Right renal cortex interstitium (tissue), 3 donors: ENCODE results near the gene POLE3. TPM values are rescaled to one million over a fixed set of nuclear protein-coding genes. Genes with fewer than 3 reads are reported as not detected.
A peak's percentile ranks its signal among the peaks of the same experiment; 100 is the strongest.
"Not testable (repeated sequence)": the region's sequence is repeated elsewhere in the genome, so short reads cannot be mapped to it uniquely, and the experiment has no call there.

Source experiments
- DNase-seq, 3 donors: peaks; one replicate each; pipeline ENCODE4 v3.0.0-alpha.2; 2013; ENCODE audit warnings: low read depth in 3 of 3, low spot score in 2 of 3
- polyA plus RNA-seq, 3 donors: library from polyadenylated mRNA; unstranded; fragments of 120-200 nt; gene quantifications; one replicate each; pipeline ENCODE4 v1.2.1, GENCODE V29; 2013; ENCODE audit not compliant: insufficient read length in 3 of 3

POLE3 gene
- polyA plus RNA-seq, 3 donors = 67.7 to 75.6 (median 69.5) TPM

DNA sequence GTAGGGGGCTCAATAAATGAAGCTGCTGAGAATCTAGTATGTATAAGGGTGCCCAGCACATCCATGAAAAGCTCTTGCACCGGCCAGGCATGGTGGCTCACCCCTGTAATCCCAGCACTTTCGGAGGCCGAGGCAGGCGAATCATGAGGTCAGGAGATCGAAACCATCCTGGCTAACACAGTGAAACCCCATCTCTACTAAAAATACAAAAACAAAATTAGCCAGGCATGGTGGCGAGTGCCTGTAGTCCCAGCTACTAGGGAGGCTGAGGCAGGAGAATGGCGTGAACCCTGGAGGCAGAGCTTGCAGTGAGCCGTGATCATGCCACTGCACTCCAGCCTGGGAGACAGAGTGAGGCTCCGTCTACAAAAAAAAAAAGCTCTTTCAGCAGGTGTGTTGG is 4.1 kb downstream of the POLE3 start:
- DNase-seq = not testable (repeated sequence)

DNA sequence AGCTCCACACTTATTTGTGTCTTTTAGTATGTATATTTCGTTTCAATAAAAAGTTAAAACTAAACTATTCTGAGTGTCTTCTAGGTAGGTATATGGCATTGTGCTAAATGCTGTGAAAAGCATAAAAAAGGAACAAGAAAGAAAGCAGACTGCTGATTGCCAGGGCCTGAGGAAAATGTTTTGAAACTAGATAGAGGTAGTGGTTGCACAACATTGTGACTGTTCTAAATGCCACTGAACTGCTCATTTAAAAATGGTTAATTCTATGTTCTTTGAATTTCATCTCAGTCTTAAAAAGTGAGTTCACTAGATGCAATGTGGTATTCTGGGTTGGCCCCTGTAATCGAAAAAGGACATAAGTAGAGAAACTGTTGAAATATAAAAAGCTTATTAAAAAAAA is 6.8 kb downstream of the POLE3 start:
- no peak for DNase-seq

DNA sequence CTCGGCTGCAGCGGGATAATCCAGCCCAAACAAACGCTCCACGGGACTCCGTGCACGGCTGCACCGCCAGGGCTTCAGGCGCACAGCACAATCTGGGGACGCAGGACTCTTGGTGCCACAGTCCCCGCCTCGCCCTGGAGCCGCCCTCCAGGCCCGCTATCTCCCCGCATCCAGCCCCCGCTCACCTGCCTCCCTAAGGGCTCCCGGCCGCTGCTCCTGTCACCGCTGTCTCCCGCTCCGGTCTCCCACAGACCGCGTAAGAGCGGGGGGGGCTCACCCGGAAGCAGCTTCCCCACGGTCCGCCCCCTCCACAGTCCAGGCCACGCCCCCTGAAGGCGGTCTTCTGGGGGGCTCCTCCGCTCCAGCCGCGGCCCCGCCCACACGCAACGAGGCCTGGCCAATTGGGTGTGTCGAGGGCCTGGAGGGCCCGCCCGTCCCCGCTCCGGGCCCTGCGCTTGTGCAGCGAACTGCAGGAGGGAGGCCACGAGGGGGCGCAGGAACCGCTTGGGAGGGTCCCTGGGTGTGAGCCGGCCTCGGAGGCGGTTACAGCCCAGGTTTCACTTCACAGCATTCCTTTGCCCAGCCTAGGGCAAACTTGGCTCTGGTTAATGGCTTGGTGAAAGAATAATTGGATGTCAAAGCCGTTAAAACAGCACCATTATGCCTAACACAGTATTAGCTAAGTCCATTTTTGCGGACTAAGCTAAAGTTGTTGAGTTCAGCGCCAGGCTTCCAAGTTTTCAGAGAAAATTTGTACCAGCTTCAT is 9.3 kb downstream of the POLE3 start, which contains the start of gene ALAD:
ALAD (minus strand) TSS at position 258 of the 766 bp plus-strand sequence. CDS start 7,725 bp downstream, outside the sequence.
- DNase-seq = peak; percentile 87 to 97 (median 95)

DNA sequence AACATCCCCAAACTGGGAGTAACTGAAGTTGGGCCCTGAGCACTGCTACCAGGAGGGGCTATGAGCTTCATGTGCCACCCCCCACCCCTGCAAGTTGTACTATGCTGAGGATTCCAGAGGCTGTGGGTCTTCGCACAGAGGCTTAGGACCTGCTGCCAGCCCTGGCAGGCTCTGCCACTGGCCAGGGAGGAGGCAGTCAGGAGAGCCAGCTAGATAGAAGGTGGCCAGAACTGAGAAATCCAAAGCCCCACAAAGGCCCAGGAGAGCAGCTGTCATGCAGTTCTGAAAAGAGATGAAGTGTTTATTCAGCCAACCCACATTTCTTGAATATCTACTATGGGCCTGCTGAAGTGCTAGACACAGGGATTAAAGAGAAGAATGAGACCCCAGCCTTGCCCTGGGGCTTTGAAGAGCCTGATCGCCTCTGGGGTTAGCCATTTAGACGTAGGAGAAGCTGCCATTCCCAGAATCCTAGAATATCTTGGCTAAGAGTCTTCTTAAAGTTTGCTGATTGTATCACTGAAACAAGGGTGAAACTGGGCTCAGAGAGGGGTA is 10.8 kb downstream of the POLE3 start:
- DNase-seq = no peak

DNA sequence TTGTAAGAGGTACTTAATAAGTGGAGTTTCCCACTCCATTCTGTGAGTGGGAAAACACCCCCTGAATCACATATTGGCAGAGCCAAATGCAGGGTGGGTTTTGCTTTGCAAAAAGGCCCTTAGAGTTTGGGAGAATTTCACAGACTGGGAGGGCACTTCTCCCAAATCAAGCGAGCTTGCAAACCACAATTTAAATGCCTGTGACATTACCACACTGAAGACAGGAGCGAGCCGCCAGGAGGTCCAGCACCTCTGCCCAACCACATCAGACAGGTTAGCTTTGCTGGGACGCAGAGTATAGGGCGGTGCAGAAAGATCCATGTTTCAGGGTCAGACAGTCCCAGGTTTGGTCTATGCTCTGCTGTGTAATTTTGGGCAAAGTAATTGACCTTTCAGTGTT is 11.7 kb downstream of the POLE3 start:
- DNase-seq = no peak

DNA sequence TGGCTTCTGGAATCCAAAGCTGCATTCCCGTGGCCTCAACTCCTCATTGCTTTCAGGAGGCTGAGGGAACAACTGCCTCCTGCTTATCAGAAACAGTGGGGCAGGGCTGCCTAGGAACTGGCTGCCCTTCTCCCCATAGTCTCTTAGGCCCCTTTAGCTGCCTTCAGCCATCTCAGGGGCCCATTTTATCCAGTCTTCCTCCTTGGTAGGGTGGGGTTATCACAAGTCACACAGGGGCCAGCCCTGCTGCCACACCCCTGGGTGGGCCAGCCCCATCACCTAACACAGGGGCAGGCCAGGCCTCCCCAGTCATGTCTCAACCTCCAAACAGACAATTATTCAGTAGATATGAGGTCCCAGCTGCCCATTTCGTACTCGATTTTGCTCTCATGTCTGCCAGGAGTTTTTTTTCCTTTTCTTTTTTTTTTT is 13.3 kb downstream of the POLE3 start:
- DNase-seq = no peak

DNA sequence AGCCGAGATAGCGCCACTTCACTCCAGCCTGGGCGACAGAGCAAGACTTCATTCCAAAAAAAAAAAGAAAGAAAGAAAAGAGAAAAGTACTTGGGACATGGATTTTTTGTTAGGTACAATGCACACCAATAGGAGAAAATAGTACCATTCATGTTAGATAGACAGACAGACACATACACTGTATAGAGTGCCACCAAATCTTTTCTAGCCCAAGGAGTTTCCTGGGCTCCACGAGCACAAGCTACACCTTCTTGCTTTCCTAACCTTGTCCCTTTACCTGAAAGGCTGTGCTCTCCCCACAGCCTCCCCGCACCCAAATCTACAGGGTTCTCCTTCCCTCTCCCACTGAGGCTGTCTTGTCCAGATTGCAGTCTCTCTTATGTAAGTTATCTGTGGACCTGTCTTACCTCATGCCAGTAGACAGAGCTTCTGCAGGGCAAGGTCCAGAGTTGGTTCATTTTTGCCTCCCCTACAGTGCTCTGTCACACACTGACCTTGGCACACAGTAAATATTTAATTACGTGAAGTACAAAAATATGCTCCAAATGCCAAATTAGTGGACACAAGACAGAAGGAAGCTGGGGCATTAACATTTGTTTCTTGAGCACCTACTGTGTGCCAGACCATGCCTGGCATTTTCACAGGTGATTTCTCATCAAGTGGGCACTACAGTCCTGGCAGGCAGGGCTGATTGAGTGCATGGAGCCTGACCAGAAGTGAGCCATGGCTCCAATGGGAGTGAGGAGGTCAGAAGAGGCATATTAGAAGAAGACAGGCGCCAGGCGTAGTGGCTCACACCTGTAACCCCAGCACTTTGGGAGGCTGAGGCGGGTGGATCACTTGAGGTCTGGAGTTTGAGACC is 15.2 kb downstream of the POLE3 start:
- no peak for DNase-seq

DNA sequence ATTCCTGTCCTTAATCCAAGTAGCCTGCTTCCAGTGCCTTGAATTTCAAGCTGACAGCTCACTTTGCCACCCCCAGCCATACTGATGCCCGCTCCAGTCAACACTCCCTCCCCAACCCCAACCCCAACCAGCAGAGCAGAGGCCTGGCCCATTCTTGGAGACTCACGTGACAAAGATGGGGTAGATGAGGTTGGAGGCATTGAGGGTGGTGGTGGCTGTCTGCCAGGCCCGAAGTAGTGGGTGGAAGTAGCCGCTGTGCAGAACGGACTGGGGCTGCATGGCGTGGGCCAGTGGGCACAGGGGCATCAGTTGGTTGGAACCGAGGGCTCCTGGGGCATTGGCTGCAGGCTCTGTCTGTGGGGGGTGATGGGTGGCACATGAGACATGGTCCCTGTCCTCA is 17.2 kb downstream of the POLE3 start:
- DNase-seq = no peak

DNA sequence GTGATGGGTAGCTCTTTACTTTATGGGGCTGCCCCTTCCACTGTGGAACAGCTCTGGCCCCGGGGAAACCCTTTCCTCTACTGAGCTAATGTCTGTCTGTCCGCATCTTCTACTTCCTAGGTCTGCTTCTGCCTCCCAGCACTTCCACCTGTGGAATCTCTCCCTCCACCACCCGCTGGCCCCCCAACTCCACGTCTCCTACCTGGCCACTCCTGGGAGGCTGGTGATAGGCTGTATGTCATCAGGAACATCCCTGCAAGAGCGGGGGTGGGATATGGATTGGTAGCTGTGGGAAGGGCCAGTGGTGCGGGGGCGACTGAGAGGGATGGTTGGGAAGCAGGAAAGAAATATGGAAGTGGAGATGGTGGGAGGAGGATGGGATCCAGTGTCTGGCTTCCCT is 18.6 kb downstream of the POLE3 start:
- no peak for DNase-seq

DNA sequence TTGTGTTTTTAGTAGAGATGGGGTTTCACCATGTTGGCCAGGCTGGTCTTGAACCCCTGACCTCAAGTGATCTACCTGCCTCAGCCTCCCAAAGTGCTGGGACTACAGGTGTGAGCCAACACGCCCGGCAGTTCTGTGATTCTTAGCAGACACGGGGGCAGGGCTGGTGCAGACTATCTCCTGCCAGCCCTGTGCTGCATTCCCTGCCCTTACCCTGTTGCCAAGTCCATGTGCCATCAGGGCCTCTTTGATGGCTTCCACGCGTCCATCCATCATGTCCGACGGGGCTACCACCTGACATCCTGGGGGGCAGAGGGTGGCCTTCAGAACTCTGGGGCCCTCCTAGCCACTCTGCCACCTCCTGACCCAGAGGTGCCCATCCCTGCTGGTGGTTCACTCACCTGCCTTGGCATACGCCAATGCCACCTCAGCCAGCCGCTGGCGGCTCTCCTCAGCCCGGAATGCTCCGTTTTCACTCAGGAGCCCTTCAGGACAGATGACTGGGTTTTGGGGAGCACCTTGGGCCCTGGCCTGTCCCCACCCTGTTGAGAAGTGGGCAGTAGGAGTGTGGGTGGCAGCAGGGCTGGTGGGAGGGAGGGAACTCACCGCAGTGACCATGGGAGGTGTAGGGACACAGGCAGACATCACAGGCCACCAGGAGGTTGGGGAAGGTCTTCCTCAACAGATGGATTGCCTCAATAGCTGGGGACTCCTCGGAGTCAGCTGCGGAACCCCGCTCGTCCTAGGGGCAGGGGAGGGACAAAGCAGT is 20.1 kb downstream of the POLE3 start:
- DNase-seq = no peak

DNA sequence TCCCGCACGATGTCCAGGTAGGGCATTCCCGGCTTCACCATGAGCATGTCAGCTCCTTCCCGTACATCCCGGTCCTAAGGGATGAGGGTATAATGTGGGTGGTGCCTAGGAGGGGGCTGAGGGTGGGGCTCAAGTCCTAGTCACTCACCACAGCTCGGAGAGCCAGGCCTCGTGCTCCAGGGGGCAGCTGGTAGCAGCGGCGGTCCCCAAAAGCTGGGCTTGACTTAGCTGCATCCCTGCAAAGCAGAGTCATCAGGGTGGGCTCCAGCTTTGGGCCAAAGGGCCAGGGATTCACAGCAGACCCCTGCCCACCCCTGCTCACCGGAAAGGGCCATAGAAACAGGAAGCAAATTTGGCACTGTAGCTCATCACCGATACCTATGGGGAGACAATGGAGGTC is 21.0 kb downstream of the POLE3 start:
- no peak for DNase-seq

DNA sequence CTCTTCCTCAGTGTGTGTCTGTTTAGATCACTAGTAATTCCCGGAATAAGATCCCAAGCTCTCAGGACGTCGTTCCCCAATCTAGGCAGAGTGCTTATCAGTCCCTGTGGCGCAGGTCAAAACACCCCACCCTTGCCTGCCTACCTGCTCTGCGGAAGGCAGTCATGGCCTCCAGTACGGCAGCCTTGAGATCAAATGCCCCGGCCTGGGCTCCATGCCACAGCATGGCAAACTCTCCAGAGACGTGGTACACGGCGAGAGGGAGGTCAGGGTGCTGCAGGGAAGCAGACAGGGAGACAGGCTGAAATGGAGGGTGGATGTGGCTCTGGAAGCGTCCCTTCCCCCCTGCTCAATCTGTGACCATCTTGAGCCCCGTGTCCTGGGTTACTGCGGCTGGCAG is 21.6 kb downstream of the POLE3 start:
- no peak for DNase-seq

DNA sequence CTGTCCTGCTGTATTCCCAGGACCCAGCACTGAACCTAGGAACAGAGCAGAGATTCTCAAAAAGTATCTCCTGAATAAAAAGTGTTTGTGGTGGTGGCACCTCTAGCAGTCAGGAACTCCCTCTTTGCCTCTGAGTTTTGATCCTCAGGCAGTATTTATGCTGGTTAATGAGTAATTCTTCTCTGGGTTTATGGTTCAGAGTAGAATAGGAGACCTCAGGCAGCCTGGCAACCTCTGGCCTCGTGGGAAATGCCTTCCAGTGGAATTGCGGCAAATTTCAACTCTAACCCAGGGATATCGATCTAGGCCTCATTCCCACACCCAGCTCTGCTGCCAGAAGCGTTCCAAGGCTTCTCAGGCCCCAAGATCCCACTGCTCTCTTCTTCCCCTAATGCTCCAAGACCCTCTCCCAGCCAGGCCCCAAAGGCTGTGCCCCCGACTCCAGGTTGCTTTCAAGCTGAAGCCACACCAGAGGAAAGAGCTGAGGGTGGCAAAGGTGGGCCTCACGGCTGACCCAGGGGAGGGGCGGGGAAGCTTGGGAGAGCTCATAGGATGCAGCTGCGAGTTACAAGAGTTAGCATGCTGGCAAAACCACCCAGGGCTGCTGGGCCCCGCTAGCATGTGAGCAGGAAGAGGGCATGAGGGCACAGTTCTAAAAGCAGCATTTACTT is 22.8 kb downstream of the POLE3 start:
- no peak for DNase-seq

DNA sequence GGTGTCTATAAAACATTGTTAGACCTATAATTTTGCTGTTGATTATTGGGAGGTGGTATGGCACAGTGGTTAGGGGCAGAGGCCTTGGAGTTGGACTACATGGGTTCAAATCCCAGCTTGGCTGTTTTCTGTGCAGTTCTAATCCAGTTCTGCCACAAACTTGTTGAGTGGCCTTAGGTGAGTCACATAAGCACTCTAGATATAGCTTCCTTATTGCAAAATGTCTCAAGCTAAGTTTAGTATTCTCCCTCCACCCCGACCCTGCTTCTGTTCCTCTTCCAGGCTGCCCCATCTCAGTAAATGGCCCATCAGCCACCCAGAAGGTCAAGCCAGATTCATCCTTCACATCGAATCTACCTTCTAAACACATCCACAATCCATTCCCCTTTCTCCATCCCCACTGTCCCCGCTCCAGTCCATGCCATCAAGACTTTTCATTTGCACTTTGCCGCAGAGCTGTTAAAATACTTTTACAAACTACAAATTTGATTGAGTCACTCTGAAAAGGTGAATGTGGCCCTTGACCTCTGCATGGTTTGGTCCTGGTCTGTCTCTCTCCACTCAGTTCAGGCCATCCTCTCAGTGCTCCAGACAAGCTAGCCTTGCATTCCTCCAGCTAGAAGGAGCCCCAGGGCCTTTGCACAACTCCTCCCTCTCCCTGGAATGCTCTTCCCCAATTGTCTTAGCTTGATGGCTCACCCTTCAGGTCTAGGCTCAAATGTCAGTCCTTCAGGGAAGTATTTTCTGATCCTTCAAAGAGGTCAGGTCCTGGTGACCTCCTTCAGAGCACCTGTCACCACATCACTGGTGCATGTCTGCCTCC is 23.7 kb downstream of the POLE3 start:
- no peak for DNase-seq

DNA sequence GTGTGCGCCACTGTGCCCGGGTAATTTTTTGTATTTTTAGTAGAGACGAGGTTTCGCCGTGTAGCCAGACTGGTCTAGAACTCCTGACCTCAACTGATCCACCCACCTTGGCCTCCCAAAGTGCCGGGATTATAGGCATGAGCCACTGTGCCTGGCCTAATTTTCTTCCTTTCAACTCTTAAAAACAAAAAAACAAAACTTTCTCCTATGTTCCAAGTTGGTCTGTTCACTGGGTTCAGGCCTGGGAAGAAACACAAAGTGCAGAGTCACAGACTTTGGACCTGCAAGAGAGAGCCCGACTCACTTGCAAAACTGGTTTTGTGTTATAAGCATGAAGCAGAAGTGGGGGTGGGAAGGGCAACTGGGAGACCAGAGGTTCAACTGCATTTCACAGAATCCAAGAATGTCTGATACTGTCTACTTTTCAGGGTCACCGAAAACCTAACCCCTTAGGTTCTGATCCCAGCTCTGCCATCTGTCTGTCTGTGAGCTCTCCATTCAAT is 28.5 kb downstream of the POLE3 start:
- DNase-seq = peak in 1 of 3 donors; percentile 39

DNA sequence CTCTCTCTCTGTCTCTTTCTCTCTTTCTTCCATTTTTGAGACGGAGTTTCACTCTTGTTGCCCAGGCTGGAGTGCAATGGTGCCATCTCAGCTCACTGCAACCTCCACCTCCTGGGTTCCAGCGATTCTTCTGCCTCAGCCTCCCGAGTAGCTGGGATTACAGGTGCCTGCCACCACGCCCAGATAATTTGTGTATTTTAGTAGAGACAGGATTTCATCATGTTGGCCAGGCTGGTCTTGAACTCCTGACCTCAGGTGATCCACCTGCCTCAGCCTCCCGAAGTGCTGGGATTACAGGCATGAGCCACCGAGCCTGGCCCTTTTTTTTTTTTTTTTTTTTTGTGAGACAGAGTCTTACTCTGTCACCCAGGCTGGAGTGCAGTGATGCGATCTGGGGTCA is 29.0 kb downstream of the POLE3 start:
- DNase-seq = not testable (repeated sequence)

DNA sequence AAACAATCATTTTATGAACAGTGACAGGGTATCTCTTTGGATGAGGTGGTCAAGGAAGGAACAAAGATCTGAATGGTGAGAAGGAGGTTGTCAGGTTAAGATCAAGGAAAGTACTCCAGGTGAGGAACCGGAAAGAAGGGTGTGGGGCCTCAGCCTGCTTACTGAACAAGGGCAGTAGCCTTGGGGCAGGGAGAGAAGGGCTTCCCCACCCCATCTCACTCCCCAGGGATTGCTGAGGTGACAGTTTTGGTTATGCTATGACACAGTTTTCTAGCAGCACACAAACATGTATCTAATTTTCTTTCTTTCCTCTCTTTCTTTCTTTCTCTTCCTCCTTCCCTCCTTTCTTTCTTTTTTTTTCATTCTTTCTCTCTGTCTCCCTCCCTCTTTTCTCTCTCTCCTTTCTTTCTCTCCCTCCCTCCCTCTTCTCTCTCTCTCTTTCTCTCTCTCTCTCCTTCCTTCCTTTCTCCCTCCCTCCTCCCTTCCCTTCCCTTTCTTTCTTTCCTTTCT is 29.6 kb downstream of the POLE3 start:
- DNase-seq = no peak

DNA sequence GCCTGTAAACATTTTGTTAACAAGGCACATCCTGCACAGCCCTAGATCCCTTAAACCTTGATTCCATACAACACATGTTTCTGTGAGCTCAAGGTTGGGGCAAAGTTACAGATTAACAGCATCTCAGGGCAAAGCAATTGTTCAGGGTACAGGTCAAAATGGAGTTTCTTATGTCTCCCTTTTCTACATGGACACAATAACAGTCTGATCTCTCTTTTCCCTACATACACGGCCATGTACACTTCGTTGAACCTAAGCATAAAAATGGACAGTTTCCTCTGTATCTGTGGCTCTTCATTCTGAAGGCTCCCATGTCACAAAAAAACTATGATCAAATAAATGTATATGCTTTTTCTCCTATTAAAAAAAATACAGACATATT is 30.7 kb downstream of the POLE3 start:
- DNase-seq = not testable (repeated sequence)
